Muscle of arm (tissue), 12 donors: Measurements from ENCODE around the gene OSTN. TPM values are rescaled to one million over a fixed set of nuclear protein-coding genes. Genes with fewer than 3 reads are reported as not detected.
"Not testable (repeated sequence)": the region's sequence is repeated elsewhere in the genome, so short reads cannot be mapped to it uniquely, and the experiment has no call there.

ENCODE experiments used
- DNase-seq: peaks from one replicate; pipeline ENCODE4 v3.0.0-alpha.2; 2013
- polyA plus RNA-seq, 12 donors: library from polyadenylated mRNA; unstranded; fragments of 120-200 nt; gene quantifications; one replicate each; pipeline ENCODE4 v1.2.1, GENCODE V29; 2013; ENCODE audit not compliant: insufficient read length in 12 of 12

The OSTN gene
- polyA plus RNA-seq, 12 donors, result 1.7 to 8.2 (median 5.8) TPM; not detected in 1

- no peak for DNase-seq
Observed at GRCh38 chr3:191263365-191263764, 64.3 kb downstream of the OSTN start.

GRCh38 chr3:191263850-191264249, 64.8 kb downstream of the OSTN start:
- no peak for DNase-seq

DNA sequence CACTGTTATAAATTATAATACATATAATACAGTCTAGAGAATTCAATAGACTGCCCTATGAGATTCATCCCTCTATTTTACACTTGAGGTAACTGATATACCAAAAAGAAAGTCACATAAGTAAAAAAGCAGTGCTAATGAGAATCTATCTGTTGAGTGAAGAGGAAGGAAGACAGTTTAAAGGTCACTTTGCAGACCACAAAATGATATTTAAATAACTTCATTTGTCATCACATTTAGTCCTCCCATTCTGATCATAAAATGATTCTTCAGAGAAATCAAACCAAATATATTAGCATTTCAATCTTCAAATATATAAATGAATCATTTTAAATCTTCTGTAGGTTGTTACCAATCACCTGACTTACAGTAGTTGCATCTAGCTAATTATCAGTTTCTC, 69.7 kb downstream of the OSTN start:
- no peak for DNase-seq

GRCh38 chr3:191269289-191270085, 70.4 kb downstream of the OSTN start:
- DNase-seq, result no peak

DNA sequence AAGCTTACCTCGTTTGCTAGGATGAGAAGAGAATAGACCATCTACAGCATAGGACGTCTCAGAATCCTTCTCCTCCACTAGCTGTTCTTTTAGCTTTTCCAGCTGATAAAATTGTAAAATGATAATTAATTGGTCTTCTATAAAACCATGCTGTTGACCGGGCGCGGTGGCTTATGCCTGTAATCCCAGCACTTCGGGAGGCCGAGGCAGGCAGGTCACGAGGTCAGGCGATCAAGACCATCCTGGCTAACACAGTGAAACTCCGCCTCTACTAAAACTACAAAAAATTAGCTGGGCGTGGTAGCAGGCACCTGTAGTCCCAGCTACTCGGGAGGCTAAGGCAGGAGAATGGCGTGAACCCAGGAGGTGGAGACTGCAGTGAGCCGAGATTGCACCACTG, 76.2 kb downstream of the OSTN start:
- not testable (repeated sequence) for DNase-seq

GRCh38 chr3:191275751-191276150, 76.7 kb downstream of the OSTN start:
- DNase-seq, result no peak

DNA sequence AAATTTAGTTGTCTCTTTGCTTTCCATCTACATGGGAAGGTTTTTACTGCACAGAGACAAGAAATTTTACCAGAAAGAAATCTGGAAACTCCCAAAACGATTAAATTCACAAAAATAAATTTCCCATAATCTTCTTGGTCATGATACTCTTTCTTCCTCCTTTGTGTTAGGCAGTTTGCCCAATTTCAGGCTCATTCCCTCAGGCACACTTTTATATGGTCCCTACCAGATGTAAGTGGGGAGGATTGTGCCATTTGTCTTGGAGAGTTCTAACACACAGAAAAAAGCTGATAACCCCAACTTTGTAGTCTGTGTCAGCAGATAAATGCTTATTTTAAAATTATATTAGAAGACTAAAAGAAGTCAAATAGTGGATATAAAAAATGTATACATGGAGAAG, 81.1 kb downstream of the OSTN start:
- no peak for DNase-seq

GRCh38 chr3:191280882-191281281, 81.8 kb downstream of the OSTN start:
- no peak for DNase-seq

- DNase-seq, result peak; percentile 29
Observed at GRCh38 chr3:191282251-191283185, 83.5 kb downstream of the OSTN start.

DNA sequence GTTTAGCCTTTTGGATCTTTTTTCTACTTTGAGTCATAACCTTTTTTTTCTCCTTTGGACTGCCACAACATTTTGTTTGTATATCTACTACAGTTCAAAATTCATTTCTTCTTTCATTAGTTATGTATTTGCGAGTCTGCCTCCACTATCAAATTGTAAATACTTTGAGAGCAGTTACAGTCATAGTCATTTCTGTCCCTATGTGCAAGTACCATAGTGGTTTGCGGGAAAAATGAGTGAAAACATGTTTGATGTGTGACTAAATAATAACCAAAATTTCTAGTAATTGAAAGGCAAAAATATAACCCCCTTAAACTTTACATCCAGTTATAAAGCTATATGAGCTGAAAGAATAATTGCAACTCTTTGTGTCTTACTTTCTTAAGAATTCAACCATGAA, 84.4 kb downstream of the OSTN start:
- no peak for DNase-seq

GRCh38 chr3:191290311-191291025, 91.4 kb downstream of the OSTN start:
- DNase-seq, result no peak

GRCh38 chr3:191292243-191293015, 93.4 kb downstream of the OSTN start:
- DNase-seq, result no peak

DNA sequence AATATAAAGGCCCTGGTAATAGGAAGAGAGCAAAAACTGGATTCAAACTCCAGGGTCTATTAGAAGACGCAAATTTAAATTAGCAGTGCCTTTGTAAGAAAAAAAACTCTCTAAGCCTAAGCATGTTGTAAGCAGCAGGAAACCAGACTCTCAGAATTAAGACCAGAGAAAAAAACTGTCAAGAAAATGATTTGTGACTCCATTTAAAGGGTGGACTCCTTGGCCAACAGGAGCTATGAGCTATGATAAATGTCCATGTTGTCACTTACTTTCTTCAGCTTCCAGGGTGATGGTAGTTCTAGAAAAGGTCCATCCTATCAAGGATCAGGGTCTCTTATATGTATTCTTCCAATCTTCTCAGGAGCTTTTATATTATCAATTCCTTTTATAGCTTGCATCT, 95.2 kb downstream of the OSTN start:
- DNase-seq, result no peak

DNA sequence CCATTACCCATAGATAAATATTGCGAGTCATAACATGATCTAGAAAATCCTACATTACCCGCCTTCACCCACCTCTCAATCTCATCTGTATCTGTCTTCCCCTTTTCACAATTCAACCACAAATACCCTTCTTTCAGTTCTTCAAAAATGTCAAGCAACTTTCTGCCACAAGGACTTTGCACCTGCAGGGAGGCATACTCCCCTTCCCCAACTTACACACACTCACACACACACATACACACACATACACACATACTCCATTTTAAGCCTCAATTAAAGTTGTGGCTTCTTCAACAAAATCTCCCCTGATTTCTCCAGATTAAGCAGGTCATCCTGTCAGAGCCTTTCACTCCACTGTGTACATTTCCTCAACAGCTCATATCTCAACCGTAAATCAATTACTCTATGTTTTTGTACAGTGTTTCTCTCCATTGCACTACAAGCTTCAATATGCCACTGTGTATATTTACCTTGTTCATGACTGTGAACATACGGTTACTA, 97.0 kb downstream of the OSTN start:
- no peak for DNase-seq

GRCh38 chr3:191298846-191299245, 99.8 kb downstream of the OSTN start:
- DNase-seq, result no peak

- DNase-seq, result no peak
Observed at GRCh38 chr3:191300422-191300821, 101.4 kb downstream of the OSTN start.

DNA sequence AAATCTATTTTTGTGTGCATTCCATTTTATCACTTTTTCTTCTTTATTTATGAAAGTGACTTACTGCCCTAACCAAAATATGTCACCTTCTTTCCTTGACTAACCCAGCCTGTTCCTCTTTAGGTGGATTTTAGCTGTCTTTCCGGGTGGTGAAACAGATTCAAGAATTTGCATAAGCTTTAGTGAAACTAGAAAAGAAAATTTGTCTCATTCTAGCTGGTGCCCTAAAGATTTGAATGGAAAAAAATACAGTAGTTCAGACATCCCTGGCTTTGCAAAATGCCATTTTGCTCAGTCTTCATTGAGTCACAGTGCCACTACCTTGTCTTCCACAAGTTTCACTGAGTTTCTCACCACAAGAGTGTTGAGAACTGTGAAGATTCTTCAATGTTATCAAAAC, 102.0 kb downstream of the OSTN start:
- DNase-seq, result no peak

- no peak for DNase-seq
Observed at GRCh38 chr3:191301782-191302411, 102.9 kb downstream of the OSTN start.

DNA sequence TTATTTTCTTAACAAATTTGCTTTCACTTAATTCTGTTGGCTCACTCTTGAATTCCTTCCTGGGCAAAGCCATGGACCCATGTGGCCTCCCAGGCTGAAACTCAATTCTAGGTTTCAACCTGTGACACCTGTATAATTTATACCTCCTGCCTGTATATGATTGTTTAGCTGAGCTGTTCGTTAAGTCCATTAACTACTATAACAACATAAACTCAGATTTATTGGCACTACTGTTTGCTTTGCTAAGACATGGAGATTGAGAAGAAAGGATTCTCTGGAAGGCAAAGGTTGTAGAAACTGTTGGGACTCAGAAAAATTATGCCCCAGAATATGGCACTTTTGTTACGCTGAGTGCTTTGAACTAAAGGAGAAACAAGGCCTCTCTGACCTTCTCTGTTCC, 103.4 kb downstream of the OSTN start:
- DNase-seq, result no peak

DNA sequence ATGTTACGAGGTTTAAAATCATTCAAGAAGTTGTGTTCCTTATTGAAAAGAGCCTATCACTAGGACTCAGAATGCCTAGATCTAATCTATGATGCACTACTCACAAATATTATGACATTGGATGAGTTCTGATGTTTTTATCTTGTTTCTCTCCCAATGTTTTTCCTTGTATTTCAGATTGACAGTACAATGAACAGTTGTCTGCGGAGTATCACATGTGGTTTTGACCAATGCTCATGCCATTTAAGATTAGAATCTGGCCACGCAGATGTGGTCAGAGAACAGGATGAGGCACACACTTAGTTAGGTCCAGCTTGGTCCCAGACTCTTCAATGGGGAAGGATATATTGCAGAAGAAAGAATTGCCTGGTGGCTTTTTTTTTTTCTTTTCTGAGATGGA, 104.6 kb downstream of the OSTN start:
- no peak for DNase-seq

DNA sequence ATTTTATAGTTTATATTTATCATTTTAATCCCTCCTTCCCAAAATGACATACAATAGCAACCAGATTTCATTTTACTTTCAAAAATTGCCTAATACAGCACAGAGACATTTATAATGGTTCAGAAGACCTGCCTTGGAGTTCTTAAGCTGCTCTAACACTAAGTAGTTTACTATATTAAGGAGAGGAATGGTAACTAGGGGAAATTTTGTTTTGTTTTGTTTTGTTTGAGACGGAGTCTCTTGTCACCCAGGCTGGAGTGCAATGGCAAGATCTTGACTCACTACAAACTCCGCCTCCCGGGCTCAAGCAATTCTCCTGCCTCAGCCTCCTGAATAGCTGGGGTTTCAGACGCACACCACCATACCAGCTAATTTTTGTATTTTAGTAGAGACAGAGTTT, 107.4 kb downstream of the OSTN start:
- no peak for DNase-seq
